GM19455 (cell line): ENCODE results near the gene POLDIP2.
A peak's percentile ranks its signal among the peaks of the same experiment; 100 is the strongest.
"Not testable (repeated sequence)": the region's sequence is repeated elsewhere in the genome, so short reads cannot be mapped to it uniquely, and the experiment has no call there.

Experiments used
- ATAC-seq: cut with Tn5 transposase; IDR thresholded peaks from one replicate; pipeline ENCODE4 v1.9.1; 2021; ENCODE audit not compliant: unreplicated experiment

Gene POLDIP2

DNA sequence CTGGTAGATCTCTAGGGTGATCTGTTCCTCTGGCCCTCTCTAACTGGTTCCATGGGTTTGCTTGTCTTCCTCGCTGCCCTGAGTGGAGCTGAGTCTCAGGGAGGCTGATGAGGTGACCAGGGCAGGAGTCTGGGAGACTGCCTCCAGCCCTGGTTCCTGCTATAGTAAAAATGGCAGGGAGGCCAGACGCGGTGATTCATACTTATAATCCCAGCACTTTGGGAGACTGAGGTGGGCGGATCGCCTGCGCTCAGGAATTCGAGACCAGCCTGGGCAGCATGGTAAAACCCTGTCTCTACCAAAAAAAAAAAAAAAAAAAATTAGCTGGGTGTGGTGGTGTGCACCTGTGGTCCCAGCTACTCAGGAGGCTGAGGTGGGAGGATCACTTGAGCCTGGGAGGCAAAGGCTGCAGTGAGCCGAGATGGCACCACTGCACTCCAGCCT is 18.5 kb downstream of the POLDIP2 start:
- not testable (repeated sequence) for ATAC-seq

DNA sequence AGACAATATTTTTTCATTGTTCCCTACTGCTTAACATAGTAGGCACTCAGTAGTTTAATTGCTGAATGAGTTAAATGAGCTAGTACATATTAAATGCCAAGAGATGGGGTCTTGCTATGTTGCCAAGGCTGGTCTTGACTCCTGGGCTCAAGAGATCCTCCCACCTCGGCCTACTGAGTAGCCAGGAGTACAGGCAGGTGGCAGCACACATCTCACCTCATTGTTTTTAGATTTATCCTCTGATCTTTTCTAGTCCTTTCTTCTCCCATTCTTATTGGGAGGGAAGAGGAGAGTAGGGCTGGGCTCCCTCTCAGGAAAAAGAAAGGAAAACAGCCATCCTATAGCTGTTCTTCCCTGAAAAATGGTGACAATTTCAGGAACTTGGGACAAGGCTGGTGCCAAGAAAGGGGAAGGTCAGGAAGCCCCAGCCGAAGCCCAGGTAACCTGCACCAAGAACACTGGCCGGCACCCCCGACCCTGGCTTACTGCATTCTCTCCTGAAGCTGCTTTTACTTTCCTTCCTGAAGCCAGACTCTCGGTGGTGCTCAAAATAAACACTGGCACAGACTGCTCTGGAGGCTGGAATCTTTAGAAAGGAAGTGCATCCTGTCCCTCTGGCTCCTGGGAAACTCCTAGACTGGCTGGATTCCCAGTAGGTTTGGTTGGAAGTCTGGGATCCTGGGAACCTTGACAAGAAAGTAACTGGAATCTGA is 19.1 kb downstream of the POLDIP2 start:
- no peak for ATAC-seq

DNA sequence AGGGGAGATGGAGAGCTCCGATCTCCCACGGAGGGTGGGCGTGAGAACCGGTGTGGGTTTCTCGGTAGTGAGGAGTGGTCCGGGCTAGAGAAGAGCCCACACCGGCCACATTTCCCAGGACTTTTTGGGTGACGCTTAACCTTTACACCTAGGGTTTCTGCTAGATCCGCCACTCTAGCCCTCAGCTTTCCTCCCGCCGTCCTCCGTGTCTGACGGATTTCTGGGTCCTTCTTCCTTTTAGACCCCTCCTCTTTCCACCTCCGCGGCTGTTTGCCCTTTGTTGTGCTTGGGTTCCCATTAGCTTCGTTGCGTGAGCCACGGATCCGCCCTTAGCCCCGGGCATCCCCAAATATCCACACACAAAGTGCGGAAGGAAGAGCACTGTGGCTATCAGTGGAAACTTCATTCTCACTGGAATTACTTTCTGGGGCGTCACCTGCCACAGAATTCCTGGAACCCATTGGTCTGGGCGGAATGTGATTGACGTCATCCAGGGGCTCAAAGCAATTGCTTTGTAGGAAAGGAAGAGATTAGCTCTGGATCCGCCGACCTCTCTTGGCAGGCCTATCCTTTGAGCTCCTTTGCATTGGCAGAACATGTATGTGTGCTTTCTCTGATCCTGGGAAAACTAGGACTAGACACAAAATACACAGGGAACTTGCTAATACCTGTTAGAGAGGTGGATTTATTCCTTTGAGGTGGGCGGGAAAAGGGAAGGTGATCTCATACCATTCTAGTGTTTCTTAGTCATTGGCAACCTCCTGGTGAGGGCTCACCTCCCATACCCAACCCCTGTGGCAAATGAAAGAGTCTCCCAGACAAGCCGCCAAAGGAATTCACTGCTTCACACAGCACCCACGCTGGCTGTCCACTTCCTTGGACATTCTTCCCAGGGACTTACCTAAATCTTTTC is 21.1 kb downstream of the POLDIP2 start:
- ATAC-seq, result no peak

DNA sequence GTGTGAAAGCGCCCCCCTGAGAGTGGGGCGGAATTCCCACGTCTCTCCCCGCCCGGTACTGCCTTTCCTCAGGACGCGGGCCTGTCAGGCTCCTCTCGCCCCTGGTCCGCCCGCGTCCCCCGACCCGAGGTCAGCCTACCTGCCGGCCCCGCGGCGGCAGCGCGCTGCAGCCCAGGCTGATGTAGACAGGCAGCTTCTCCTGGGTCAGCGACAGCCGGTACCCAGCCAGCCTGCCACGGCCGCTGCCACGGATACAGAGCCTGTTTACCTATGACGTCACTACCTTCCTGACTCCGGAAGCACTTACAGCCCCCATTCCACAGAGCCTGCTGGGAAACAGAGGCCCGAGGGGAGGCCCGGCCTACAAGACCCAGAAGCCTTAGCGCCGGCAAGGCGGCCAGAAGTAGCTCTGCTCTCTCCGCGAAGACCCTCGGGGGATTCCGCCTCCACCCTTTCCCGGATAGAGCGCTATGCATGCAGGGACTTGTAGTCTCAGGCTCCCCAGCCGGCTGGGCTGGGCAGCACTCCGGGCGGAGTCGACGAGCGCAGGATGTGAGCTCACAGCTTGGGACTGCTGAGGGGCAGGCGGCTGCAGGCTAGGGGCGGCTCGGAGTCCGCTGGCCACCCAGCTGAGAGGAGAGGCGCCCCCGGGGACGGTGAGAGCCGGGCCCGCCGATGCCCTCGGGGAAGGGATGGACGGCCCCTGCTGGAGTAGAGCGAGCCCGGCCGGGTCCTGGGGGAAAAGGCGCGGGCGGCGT is 21.9 kb downstream of the POLDIP2 start, which contains the start of the genes IFT20 and TNFAIP1:
Gene IFT20, minus strand, starts transcription at position 272 of the 758 bp plus-strand sequence. CDS start 3,487 bp downstream, outside the sequence.
Gene TNFAIP1, plus strand, starts transcription at position 561 of the 758 bp plus-strand sequence. CDS start 3,761 bp downstream, outside the sequence.
- ATAC-seq, result peak; percentile 93

DNA sequence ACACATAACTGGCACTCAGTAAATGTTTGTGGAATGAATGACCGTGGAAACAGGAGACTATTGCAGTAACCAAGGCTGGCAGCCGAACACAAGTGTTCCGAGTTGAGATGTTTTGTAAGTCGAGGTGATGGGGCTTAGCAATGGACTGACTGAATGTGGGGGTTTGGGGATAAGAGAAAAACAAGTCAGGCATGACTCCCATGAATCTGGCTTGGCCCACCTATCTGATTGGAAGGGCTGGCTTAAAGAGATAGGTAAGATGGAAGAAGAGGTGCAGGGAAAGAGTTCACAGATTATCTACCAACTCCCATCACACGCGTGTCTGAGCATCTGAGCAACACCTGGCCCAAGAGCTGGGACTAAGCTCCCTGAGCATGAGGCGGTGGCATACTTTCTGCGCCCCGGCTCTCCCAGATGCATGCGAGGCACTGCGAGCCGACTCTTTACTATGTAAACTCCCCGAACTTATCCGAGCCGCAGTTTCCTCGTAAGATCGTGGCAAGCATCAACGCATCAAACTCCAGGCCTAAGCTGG is 22.6 kb downstream of the POLDIP2 start:
- no peak for ATAC-seq

DNA sequence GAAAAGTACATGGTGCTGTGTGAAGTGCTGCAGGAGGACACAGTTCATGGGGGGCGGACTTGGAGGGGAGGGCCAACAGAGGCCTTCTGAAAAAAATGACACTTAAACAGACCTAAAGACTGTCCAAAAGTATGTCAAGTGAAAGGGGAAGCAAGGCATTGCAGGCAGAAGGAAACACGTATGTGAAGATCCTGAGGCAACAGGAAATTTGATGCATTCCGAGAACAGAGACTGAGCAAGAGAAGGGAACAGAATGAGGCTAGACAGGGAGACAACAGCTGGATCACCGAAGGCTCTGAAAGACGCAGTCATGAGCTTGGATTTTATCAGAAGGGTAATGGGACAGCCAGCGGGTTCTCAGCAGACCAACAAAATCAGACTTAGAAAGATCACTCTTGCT is 23.2 kb downstream of the POLDIP2 start:
- ATAC-seq, result no peak

DNA sequence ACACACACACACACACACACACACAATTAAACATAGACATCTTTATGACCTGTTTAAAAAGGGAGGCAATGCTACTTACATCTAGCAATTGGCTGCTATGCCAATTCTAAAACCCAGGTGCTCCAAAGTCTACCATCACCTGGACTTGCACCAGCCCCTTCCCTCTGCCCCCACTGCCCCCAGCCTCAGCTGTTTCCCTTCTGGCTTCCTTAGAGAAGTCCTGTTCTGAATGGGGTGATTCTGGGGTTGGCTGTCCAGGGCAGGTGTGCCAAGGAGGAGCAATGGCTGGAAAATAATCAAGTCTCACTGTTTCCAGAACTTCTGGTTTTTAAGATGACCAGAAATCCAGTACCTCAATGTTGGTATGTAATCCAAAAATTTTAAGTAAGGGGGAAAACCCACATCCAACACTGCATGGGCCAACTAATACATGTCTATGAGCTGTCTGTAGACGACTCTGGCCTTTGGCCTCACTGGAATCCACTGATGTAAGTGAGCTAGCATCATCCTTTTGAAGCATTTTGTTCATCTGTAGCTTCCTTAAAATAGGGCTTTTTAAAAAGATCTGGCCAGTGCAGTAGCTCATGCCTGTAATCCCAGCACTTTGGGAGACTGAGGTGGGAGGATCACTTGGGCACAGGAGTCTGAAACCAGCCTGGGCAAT is 24.1 kb downstream of the POLDIP2 start:
- ATAC-seq, result no peak

DNA sequence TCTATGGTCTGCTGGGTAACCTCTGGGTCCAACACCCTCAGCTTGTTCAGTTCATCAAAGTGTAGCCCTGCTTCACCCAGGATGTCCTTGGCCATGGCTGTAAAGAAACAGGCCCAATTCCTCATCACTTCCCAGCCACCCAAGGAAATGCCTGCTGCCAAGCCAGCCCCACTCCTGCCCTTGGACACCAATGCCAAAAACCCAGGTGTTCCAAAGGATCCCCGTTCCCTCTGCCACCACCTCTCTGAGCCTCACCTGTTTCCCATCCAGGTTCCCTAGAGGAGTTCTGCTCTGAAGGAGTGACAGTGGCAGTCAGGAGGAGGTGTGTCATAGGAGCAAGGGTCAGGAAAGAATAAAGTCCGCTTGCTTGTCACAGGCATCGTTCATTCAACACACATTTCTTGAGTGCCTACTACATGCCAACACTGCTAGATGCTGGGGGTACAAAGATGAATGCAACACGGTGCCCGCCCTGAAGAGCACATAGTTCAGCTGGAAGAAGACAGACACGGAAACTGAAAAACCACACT is 25.4 kb downstream of the POLDIP2 start:
- no peak for ATAC-seq

DNA sequence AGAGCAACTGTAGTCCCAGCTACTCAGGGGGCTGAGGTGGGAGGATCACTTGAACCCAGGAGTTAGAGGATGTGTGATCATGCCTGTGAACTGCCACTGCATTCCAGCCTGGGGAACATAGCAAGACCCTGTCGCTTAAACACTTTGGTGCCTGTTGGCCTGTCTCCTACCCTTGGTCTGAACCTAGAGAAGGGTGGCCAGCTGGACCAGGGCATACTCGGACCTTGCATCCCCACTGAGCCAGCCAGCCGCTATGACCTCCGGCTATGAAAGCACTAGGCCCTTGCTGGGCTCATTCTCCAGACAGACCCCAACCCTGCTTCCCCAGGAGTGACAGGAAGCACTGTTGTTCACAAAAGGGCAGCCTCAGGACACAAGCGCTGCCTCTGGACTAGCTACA is 26.7 kb downstream of the POLDIP2 start:
- no peak for ATAC-seq

DNA sequence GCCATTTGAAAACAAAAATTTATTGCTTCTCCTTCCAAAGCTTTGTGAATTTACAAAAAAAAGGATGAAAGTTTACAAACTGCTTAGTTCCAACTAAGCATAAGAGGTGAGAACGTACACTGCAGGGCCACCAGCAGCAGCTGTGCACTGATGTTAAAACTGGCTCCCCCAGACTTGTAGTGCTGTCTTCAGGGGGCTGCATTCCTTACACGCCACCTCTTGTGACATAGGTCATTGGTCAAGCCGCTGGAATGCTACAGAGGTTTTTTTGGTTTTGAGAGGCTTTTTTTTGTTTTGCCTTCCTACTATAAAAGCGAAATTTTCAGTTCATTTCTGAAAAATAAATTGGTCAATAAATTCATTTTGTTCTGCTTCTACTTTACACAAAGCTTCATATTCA is 29.0 kb downstream of the POLDIP2 start:
- ATAC-seq, result no peak

DNA sequence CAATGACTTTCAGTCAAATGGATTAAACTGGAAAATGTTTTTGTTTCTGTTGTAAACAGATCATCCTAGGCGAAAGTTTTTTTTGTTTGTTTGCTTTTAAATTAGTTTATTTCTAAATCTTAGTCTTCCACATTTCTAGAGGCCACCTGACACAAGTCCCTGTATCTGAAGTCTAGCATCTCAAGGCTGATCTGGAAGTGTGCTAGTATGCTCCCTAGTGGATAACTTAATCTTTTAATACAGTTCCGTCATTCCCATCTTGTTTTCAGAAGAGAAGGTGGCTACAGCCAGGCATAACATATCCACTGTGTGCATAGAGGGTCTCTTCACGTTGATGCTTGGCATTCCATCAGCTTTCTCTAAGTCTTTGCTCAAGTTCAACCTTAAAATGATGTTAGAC is 29.6 kb downstream of the POLDIP2 start:
- ATAC-seq, result no peak

DNA sequence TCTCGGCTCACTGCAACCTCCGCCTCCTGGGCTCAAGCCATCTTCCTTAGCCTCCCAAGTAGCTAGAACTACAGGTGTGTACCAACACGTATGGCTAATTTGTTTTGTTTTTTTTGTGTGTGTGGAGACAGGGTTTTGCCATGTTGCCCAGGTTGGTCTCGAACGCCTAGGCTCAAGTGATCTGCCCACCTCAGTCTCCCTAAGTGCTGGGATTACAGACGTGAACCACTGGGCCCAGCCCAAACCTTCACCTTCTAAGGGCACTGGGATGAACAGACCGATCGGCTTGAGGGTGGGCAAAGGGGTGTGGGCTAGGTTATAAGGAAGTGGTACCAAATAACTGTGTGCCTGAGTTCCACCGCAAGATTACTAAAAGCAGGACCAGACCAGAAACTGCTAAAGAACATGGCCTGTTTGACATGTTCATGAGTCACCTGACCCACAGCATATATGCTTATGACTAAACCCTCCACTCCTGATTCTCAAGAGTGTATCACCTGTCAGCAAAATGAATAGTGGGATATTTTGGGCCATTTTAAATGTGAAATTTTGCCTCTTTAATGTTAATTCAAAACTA is 30.2 kb downstream of the POLDIP2 start:
- no peak for ATAC-seq

DNA sequence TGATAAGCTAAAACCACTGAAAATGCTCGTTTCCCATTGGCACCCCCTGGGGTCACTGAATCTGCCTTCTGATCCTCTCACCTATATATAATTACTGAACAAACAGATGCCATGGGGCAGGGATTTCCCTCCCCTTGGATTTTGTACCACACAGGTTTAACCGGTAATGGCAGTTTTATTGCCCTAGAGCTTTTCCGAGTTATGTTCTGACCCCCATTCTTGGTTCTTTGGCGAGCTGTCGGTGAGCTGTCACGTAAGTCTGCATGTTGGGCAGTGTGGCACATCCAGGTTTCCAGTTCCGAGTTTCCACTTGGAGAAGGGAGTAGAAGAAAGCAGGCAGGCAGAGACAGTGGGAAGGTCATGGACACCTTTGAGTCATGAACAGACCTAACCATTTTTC is 31.2 kb downstream of the POLDIP2 start:
- ATAC-seq, result no peak

DNA sequence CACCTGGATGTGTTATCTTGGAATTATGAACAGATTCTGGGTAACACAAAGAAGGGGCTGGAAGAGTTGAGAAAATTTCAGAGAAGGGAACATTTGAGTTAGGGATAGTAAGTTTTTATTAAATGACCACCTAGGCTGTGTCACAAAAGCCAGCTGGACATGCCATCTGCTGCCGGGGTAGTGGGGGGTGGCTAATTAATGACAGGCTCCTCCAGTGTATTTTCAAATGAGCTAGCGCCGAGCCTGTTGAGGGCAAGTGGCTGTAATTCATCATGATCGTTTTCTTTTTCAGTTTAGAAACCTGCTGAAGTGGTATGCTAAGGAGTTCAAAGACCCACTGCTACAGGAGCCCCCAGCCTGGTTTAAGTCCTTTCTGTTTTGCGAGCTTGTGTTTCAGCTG is 32.1 kb downstream of the POLDIP2 start:
- no peak for ATAC-seq

DNA sequence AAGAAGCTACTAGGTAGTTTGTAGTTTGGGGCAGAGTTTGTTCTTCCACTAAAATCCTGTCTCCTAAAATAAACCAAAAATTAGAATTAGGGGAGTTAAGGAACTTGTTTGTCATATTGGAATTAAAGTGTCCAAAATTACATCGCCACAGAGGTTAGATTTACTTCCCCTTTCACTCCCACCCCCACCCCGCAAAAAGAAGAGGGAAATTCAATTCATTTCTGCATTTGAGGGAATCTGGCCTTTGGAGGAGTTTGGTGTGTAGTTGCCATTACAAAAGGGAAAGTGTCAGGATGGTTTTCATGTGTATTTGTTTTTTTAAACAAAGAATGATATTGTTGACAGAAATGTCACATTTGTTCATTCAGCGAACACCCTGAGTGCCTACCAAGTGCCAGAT is 32.5 kb downstream of the POLDIP2 start:
- no peak for ATAC-seq

DNA sequence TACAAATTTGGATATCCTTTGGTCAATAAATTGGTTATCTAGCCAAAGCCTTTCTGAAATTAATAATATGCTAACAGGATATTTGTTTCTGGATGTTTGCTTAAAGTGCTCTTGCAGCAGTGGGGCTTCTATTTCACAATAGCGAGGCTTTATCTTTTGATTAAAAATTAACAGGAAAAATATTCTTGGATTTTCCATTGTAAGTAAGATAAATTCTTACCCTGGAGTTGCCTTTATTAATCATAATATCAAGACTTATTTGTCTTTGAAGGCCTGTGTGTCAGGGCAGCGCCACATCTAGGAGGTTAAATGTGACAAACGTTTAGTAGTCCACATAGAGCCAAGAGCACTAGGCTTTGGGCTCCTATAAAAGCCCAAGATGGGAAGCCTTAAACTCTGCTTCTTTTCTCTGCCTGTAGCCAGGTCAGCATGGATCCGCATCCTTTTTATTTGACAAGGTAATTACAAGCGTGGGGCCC is 33.0 kb downstream of the POLDIP2 start:
- ATAC-seq, result no peak

DNA sequence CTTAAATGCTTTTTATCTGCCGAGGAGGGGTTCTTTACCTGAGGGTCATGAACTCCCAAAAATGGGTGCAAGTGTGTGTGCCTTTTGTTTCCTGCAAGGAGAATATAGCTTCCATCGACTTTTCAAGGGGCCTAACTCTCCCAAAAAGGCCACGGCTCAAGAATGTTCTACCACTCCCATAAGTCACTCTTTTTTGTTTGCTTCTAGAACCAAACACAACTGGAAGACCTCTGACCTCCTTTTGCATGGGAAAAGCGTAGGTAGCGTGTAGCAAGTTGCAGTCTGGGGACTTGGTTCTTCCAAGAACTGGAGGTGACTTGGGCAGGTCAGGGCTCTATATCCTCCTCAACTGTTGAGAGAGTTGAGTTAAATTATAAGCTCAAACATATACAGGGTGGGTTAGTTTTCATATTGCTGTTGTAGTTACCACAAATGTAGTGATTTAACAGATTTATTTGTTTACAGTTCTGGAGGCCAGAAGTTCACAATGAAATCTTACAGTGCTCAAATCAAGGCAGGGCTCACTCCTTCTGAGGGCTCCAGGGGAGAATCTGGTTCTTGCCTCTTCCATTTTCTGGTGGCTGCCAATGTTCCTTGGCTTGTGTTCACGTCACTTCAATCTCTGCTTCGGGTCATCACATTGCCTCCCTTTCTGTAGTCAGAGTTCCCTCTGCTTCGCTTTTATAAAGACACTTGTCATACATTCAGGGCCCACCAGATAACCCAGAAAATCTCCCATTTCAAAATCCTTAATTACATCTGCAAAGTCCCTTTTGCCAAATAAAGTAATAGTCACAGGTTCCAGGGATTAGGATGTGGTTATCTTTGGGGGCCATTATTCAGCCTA is 36.9 kb downstream of the POLDIP2 start:
- ATAC-seq, result no peak

DNA sequence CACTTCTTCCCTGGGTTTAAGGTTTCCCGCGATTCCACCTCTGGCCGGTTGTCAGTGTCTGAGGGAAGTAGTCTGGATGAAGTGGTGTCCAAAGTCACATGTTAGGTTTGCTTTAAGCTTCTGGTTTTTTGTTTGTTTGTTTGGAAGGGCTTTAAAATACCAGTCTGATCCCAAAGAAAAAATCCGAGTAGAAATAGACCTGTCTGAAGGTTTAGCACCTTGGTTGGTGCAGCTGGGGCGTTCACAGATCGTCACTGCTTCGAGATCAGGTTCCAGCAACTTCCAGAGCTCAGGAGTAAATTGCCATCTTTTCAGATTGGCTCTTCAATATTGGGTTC is 37.8 kb downstream of the POLDIP2 start:
- no peak for ATAC-seq
